DOHH2 (cell line): ENCODE results near the gene GRIA2.

Experiments
- H3F3A ChIP-seq: fragments of 200-600 bp; sonication (generic), shearing (Covaris generic); 2 replicates; pipeline ENCODE4 v1.6.0; 2016; ENCODE audit warnings: antibody characterized with exemption, mild to moderate bottlenecking; ENCODE audit not compliant: control insufficient read depth, insufficient read depth
- H3K27ac ChIP-seq: fragments of 200-600 bp; sonication (generic); 2 replicates; pipeline ENCODE4 v1.5.1; 2014; ENCODE audit warnings: low read depth, mild to moderate bottlenecking, low read length, moderate library complexity
- H3K27me3 ChIP-seq: fragments of 200-600 bp; sonication (generic); 2 replicates; pipeline ENCODE4 v1.6.1; 2014; ENCODE audit warnings: mild to moderate bottlenecking, low read length, mixed read lengths; ENCODE audit not compliant: control insufficient read depth
- H3K36me3 ChIP-seq: fragments of 200-600 bp; sonication (generic); 2 replicates; pipeline ENCODE4 v1.6.1; 2014; ENCODE audit warnings: mild to moderate bottlenecking, low read length, moderate library complexity, mixed read lengths; ENCODE audit not compliant: control insufficient read depth
- H3K4me1 ChIP-seq: fragments of 200-600 bp; sonication (generic); 2 replicates; pipeline ENCODE4 v1.6.1; 2014; ENCODE audit warnings: mild to moderate bottlenecking, low read length, mixed read lengths; ENCODE audit not compliant: control insufficient read depth
- H3K4me2 ChIP-seq: fragments of 200-600 bp; sonication (generic); 2 replicates; pipeline ENCODE4 v1.6.0; 2014; ENCODE audit warnings: mild to moderate bottlenecking, low read length, moderate library complexity
- H3K4me3 ChIP-seq: fragments of 200-600 bp; sonication (generic); 2 replicates; pipeline ENCODE4 v1.5.1; 2014; ENCODE audit warnings: mild to moderate bottlenecking, low read length, mixed read lengths
- H3K79me2 ChIP-seq: fragments of 200-600 bp; sonication (generic); 2 replicates; pipeline ENCODE4 v1.6.1; 2014; ENCODE audit warnings: mild to moderate bottlenecking, low read length, mixed read lengths; ENCODE audit not compliant: control insufficient read depth
- H3K9me2 ChIP-seq: fragments of 200-600 bp; sonication (generic); replicated peaks from 2 replicates; pipeline ENCODE4 v1.6.1; 2014; ENCODE audit warnings: mild to moderate bottlenecking, low read length, mixed read lengths; ENCODE audit not compliant: control insufficient read depth
- H3K9me3 ChIP-seq: fragments of 200-600 bp; sonication (generic); 2 replicates; pipeline ENCODE4 v1.6.1; 2014; ENCODE audit warnings: antibody characterized with exemption, low read length, mixed read lengths; ENCODE audit not compliant: control insufficient read depth, insufficient read depth
- H4K20me1 ChIP-seq: fragments of 200-600 bp; sonication (generic); 2 replicates; pipeline ENCODE4 v1.6.0; 2014; ENCODE audit warnings: low read depth, mild to moderate bottlenecking, antibody characterized with exemption, low read length, moderate library complexity; ENCODE audit not compliant: control insufficient read depth, insufficient read depth
- EZH2phosphoT487 ChIP-seq: fragments of 200-600 bp; sonication (generic); IDR thresholded peaks from 2 replicates; pipeline ENCODE4 v1.6.1; 2017; ENCODE audit warnings: borderline replicate concordance, mild to moderate bottlenecking, antibody characterized with exemption, low read length, moderate library complexity, mixed read lengths
- TF ChIP-seq, protein P1 (sequence below): fragments of 200-600 bp; sonication (generic); IDR thresholded peaks from one replicate; pipeline ENCODE4 v1.5.1; 2014; ENCODE audit warnings: antibody characterized with exemption, mild to moderate bottlenecking, low read depth, low read length; ENCODE audit not compliant: poor library complexity, severe bottlenecking

The GRIA2 gene

DNA sequence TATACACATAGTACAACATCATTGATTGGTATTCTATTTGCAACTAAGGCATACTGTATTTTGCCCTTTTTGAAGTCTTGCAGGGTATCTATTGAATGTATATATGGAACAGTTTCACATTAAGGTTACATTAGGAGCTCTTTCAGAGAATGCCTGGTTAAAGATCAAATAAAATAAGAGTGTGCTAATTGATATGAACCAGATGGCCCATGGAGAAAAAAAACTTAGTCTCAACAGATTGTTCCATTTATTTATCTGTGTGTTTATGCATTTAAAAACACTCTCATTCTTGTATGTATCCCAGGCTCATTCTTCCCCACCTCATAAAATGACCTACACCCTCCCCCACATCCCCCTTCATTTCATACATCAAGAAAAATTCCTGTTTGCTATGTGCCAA, 35.2 kb upstream of the GRIA2 start:
- TF ChIP-seq, protein P1, sequence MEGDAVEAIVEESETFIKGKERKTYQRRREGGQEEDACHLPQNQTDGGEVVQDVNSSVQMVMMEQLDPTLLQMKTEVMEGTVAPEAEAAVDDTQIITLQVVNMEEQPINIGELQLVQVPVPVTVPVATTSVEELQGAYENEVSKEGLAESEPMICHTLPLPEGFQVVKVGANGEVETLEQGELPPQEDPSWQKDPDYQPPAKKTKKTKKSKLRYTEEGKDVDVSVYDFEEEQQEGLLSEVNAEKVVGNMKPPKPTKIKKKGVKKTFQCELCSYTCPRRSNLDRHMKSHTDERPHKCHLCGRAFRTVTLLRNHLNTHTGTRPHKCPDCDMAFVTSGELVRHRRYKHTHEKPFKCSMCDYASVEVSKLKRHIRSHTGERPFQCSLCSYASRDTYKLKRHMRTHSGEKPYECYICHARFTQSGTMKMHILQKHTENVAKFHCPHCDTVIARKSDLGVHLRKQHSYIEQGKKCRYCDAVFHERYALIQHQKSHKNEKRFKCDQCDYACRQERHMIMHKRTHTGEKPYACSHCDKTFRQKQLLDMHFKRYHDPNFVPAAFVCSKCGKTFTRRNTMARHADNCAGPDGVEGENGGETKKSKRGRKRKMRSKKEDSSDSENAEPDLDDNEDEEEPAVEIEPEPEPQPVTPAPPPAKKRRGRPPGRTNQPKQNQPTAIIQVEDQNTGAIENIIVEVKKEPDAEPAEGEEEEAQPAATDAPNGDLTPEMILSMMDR: no peak
- TF ChIP-seq EZH2phosphoT487: no peak
- Histone ChIP-seq H3F3A (no peaks in the 10 kb centered on the region), H4K20me1 (no peaks in the 10 kb centered on the region), H3K9me3 (no peaks in the 10 kb centered on the region), H3K27ac (no peak overlapping the region), H3K27me3 (no peaks in the 10 kb centered on the region), H3K9me2 (no peaks in the 10 kb centered on the region), H3K4me2 (no peak overlapping the region), H3K36me3 (no peaks in the 10 kb centered on the region), H3K4me3 (no peak overlapping the region), H3K4me1 (no peaks in the 10 kb centered on the region), H3K79me2 (no peaks in the 10 kb centered on the region)

- Histone ChIP-seq H3K36me3 (no peaks in the 10 kb centered on the region), H3K27me3 (no peaks in the 10 kb centered on the region), H3K9me2 (no peaks in the 10 kb centered on the region), H3K9me3 (no peaks in the 10 kb centered on the region), H3F3A (no peaks in the 10 kb centered on the region), H3K4me2 (no peak overlapping the region), H3K4me1 (no peaks in the 10 kb centered on the region), H4K20me1 (no peaks in the 10 kb centered on the region), H3K4me3 (no peak overlapping the region), H3K79me2 (no peaks in the 10 kb centered on the region), H3K27ac (no peak overlapping the region)
- TF ChIP-seq, protein P1: no peak
- no peak for TF ChIP-seq EZH2phosphoT487
These were observed 25.2 kb upstream of the GRIA2 start for GRCh38 chr4:157195374-157195773.

GRCh38 chr4:157196046-157196445, 24.5 kb upstream of the GRIA2 start:
- Histone ChIP-seq H4K20me1 (no peaks in the 10 kb centered on the region), H3K4me1 (no peaks in the 10 kb centered on the region), H3K4me3 (no peak overlapping the region), H3F3A (no peaks in the 10 kb centered on the region), H3K36me3 (no peaks in the 10 kb centered on the region), H3K27me3 (no peaks in the 10 kb centered on the region), H3K9me2 (no peaks in the 10 kb centered on the region), H3K79me2 (no peaks in the 10 kb centered on the region), H3K4me2 (no peak overlapping the region), H3K9me3 (no peaks in the 10 kb centered on the region), H3K27ac (no peak overlapping the region)
- TF ChIP-seq, protein P1: no peak
- TF ChIP-seq EZH2phosphoT487: no peak
